Upper lobe of left lung (tissue), 4 donors: ENCODE data around the gene STK35.

Source experiments
- CTCF ChIP-seq, 6 experiments: fragments of 450-650 bp in 4 of 6; fragments of 200-600 bp in 2 of 6; sonication (generic) in 2 of 6; IDR thresholded peaks; one replicate each; pipeline ENCODE4 v1.5.1; 2016 to 2019; ENCODE audit warnings: antibody characterized with exemption in 6 of 6
- POLR2A ChIP-seq, 4 donors: fragments of 450-650 bp; IDR thresholded peaks; one replicate each; pipeline ENCODE4 v1.5.1; 2016 to 2017; ENCODE audit warnings: antibody characterized with exemption in 4 of 4, mild to moderate bottlenecking in 2 of 4
- POLR2AphosphoS5 ChIP-seq, 2 donors: sonication (generic); formaldehyde crosslinking; IDR thresholded peaks; one replicate each; pipeline ENCODE4 v1.5.1; 2017; ENCODE audit warnings: antibody characterized with exemption in 2 of 2

GRCh38 chr20:2151858-2152281 lies 50.2 kb downstream of the STK35 start:
- no peak for TF ChIP-seq POLR2AphosphoS5 (IDR thresholded peaks at IDR 0.05)
- TF ChIP-seq CTCF (IDR thresholded peaks at IDR 0.05): no peak
- no peak for TF ChIP-seq POLR2A (IDR thresholded peaks at IDR 0.05)
